Measurements from ENCODE around the gene ITIH3. TPM values are rescaled to one million over a fixed set of nuclear protein-coding genes. Genes with fewer than 3 reads are reported as not detected.
A peak's percentile ranks its signal among the peaks of the same experiment; 100 is the strongest.

The ITIH3 gene
- total RNA-seq, 2 experiments from 2014 or later = not detected

DNA sequence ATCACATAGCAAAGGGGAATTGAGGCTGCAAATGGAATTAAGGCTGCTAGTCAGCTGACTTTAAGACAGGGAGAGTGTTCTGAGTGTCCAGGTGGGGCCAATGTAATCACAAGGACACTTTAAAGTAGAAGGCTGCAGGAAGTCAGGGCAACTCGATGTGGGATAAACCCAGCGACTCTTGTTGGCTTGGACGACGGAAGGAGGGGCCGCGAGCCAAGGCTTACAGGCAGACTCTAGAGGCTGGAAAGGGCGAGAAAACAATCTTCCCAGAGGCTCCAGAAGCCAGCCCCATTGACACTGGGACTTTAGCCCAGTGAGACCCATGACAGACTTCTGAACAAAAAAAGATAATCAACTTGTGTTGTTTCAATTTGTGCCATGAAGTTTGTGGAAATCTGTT, 53.1 kb downstream of the ITIH3 start:
- H3K27me3 Mint-ChIP-seq = no peaks in the 10 kb centered on the region
- DNase-seq = no peak
- peaks cover 13% of the 10 kb centered on the region for H3K36me3 Mint-ChIP-seq (ENCODE audit: low read depth)
- peaks cover 18% of the 10 kb centered on the region for H3K4me1 Mint-ChIP-seq
- H3K9me3 Mint-ChIP-seq = no peaks in the 10 kb centered on the region
- H3K27ac Mint-ChIP-seq = peak overlapping the region; percentile 9
- CTCF ChIA-PET = no interaction called here
- no peak overlapping the region for H3K4me3 Mint-ChIP-seq
- POLR2A ChIA-PET = no interaction called here

DNA sequence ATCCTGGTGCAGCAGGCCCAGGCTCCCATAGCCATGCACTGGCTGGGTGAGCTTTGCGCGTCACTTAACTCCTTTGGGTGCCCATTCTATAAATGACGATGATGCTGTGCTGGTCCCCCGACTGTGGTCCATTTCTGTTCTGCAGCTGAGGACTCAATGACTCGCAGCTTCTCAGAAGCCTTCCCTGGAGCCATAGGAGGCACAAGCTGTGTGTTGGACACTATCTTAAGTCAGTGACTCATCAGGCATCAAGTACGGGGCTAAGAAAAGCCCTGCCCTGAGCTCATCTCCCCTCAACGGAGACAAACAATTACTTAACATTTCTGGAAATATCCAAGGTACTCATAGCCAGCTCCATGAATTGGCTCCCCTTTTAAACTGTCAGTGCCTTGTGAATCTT, 54.0 kb downstream of the ITIH3 start:
- POLR2A ChIA-PET = no interaction called here
- no peaks in the 10 kb centered on the region for H3K27me3 Mint-ChIP-seq
- H3K4me1 Mint-ChIP-seq = peaks cover 18% of the 10 kb centered on the region
- H3K4me3 Mint-ChIP-seq = no peak overlapping the region
- CTCF ChIA-PET = interaction anchor here (1.0 to 1.5 kb wide), 2 partner anchors 10 to 388 kb away, joined by 3 to 5 read pairs; no protein-coding TSS in a partner anchor
- H3K36me3 Mint-ChIP-seq (ENCODE audit: low read depth) = peaks cover 13% of the 10 kb centered on the region
- H3K9me3 Mint-ChIP-seq = no peaks in the 10 kb centered on the region
- H3K27ac Mint-ChIP-seq = no peak overlapping the region
- DNase-seq = no peak

- Mint-ChIP-seq H3K9me3 (no peaks in the 10 kb centered on the region), H3K4me3 (no peak overlapping the region), H3K27ac (peak overlapping the region; percentile 66), H3K36me3 (ENCODE audit: low read depth) (peaks cover 10% of the 10 kb centered on the region), H3K4me1 (peaks cover 9% of the 10 kb centered on the region), H3K27me3 (no peaks in the 10 kb centered on the region)
- ChIA-PET CTCF (interaction anchor here (1.2 to 2.4 kb wide), 3 partner anchors 11 to 260 kb away, joined by 5 to 7 read pairs (median 5); no protein-coding TSS in a partner anchor), POLR2A (no interaction called here)
- no peak for DNase-seq
Observed at GRCh38 chr3:52849656-52850055, 55.1 kb downstream of the ITIH3 start.

GRCh38 chr3:52851348-52851747, 56.8 kb downstream of the ITIH3 start:
- H3K27ac Mint-ChIP-seq = no peak overlapping the region
- peaks cover 13% of the 10 kb centered on the region for H3K36me3 Mint-ChIP-seq (ENCODE audit: low read depth)
- H3K9me3 Mint-ChIP-seq = no peaks in the 10 kb centered on the region
- no peaks in the 10 kb centered on the region for H3K27me3 Mint-ChIP-seq
- ChIA-PET CTCF (interaction anchor here (1.2 to 2.4 kb wide), 2 partner anchors 23 to 221 kb away, joined by 3 to 7 read pairs; no protein-coding TSS in a partner anchor), POLR2A (interaction anchor here (1.0 kb wide), 1 partner anchor 12 kb away, joined by 3 read pairs; no protein-coding TSS in a partner anchor)
- peak; percentile 38 for DNase-seq
- peaks cover 4% of the 10 kb centered on the region for H3K4me1 Mint-ChIP-seq
- H3K4me3 Mint-ChIP-seq = no peak overlapping the region

GRCh38 chr3:52852419-52852818, 57.8 kb downstream of the ITIH3 start:
- Mint-ChIP-seq H3K4me1 (no peaks in the 10 kb centered on the region), H3K9me3 (no peaks in the 10 kb centered on the region), H3K27ac (peak overlapping the region; percentile 38), H3K4me3 (no peak overlapping the region), H3K36me3 (ENCODE audit: low read depth) (peaks cover 11% of the 10 kb centered on the region), H3K27me3 (no peaks in the 10 kb centered on the region)
- DNase-seq = no peak
- CTCF ChIA-PET = interaction anchor here (1.0 kb wide), 1 partner anchor 81 kb away, joined by 4 read pairs; no protein-coding TSS in a partner anchor
- POLR2A ChIA-PET = no interaction called here

- H3K4me3 Mint-ChIP-seq = no peak overlapping the region
- ChIA-PET POLR2A (no interaction called here), CTCF (interaction anchor here (1.3 kb wide), 1 partner anchor 16 kb away, joined by 9 read pairs; no protein-coding TSS in a partner anchor)
Observed at GRCh38 chr3:52854013-52854412, 59.4 kb downstream of the ITIH3 start.

GRCh38 chr3:52856666-52857065, 62.1 kb downstream of the ITIH3 start:
- DNase-seq = no peak
- Mint-ChIP-seq H3K27me3 (no peaks in the 10 kb centered on the region), H3K9me3 (no peaks in the 10 kb centered on the region), H3K4me3 (no peak overlapping the region), H3K27ac (no peak overlapping the region), H3K36me3 (ENCODE audit: low read depth) (peaks cover 9% of the 10 kb centered on the region), H3K4me1 (no peaks in the 10 kb centered on the region)
- POLR2A ChIA-PET = no interaction called here
- CTCF ChIA-PET = interaction anchor here (1.2 kb wide), 1 partner anchor 11 kb away, joined by 3 read pairs; no protein-coding TSS in a partner anchor

More at GRCh38 chr3:52854013-52854412, 59.4 kb downstream of the ITIH3 start:
- Mint-ChIP-seq H3K27ac (no peak overlapping the region), H3K36me3 (ENCODE audit: low read depth) (peaks cover 11% of the 10 kb centered on the region), H3K9me3 (no peaks in the 10 kb centered on the region), H3K27me3 (no peaks in the 10 kb centered on the region), H3K4me1 (no peaks in the 10 kb centered on the region)
- no peak for DNase-seq

GRCh38 chr3:52857133-52857532, 62.5 kb downstream of the ITIH3 start:
- CTCF ChIA-PET = interaction anchor here (1.2 kb wide), 1 partner anchor 11 kb away, joined by 3 read pairs; no protein-coding TSS in a partner anchor
- POLR2A ChIA-PET = no interaction called here
- Mint-ChIP-seq H3K4me1 (no peaks in the 10 kb centered on the region), H3K27me3 (no peaks in the 10 kb centered on the region), H3K9me3 (no peaks in the 10 kb centered on the region), H3K4me3 (no peak overlapping the region), H3K36me3 (ENCODE audit: low read depth) (peaks cover 4% of the 10 kb centered on the region), H3K27ac (no peak overlapping the region)
- no peak for DNase-seq

DNA sequence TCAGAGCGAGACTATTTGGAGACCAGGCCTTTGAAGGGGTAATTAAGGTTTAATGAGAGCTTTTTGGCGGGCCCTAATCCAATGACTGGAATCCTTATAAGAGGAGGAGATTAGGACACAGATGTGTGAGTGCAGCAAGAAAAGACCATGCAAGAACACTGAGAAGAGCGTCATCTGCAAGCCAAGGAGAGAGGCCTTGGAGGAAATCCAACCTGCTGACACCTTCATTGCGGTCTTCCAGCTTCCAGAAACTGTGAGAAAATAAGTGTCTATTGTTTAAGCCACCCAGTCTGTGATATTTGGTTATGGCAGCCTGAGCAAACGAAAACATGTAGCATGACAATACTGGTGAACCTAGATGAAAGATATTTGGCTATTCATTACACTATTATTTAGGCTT, 63.3 kb downstream of the ITIH3 start:
- no peak overlapping the region for H3K4me3 Mint-ChIP-seq
- peaks cover 4% of the 10 kb centered on the region for H3K36me3 Mint-ChIP-seq (ENCODE audit: low read depth)
- H3K9me3 Mint-ChIP-seq = no peaks in the 10 kb centered on the region
- no peaks in the 10 kb centered on the region for H3K4me1 Mint-ChIP-seq
- DNase-seq = no peak
- ChIA-PET CTCF (no interaction called here), POLR2A (no interaction called here)
- no peaks in the 10 kb centered on the region for H3K27me3 Mint-ChIP-seq
- no peak overlapping the region for H3K27ac Mint-ChIP-seq

Small RNA genes within 50 kb of the gene (microRNA-seq; reads per million reads assigned to microRNA genes)
- not detected for gene MIR8064 (ENCODE audit: borderline microRNAs expressed, borderline replicate concordance)

Other genes with a start within 250 kb of the ITIH3 start
- gene PBRM1, start 108.9 kb upstream of the ITIH3 start, total RNA-seq = 10 to 100 TPM; 88.9 to 97.7 TPM
- gene GNL3, start 108.8 kb upstream of the ITIH3 start, total RNA-seq = 10 to 100 TPM; 74.8 to 79.1 TPM
- gene GLT8D1, start 89.0 kb upstream of the ITIH3 start, total RNA-seq = 10 to 100 TPM; 43.0 to 47.2 TPM
- gene SPCS1, start 88.7 kb upstream of the ITIH3 start, total RNA-seq = 100 to 1,000 TPM in 1 of 2 experiments, 10 to 100 TPM in 1; 97.0 to 102 TPM
- 10 to 100 TPM; 21.4 to 22.2 TPM for gene NEK4, start 23.9 kb upstream of the ITIH3 start, total RNA-seq
- gene ITIH1, start 17.2 kb upstream of the ITIH3 start, total RNA-seq = not detected
- 10 to 100 TPM; 25.5 to 28.6 TPM for gene ITIH4, start 35.9 kb downstream of the ITIH3 start, total RNA-seq
- gene MUSTN1, start 40.2 kb downstream of the ITIH3 start, total RNA-seq = 1 to 10 TPM in 1 of 2 experiments, not detected in 1; 2.8 TPM
- 10 to 100 TPM; 30.1 to 35.0 TPM for gene STIMATE, start 102.8 kb downstream of the ITIH3 start, total RNA-seq

All from activated CD4-positive, alpha-beta T cell treated with anti-CD3 and anti-CD28 coated beads, Interleukin-2, amount 10 ng/mL, durations not matched to agents 7 days and 5 days (primary cell).